Ishikawa (cell line): Measurements from ENCODE around the gene KCNJ9.

Source experiments
- CEBPB ChIP-seq: IDR thresholded peaks from 2 replicates; pipeline ENCODE4 v1.6.1; 2012
- CREB1 ChIP-seq: IDR thresholded peaks from 2 replicates; pipeline ENCODE4 v1.6.1; 2012; ENCODE audit warnings: low read depth
- EGR1 ChIP-seq: IDR thresholded peaks from 2 replicates; pipeline ENCODE4 v1.6.1; 2012
- EP300 ChIP-seq: IDR thresholded peaks from 2 replicates; pipeline ENCODE4 v1.6.1; 2012; ENCODE audit warnings: borderline replicate concordance
- FOXM1 ChIP-seq: IDR thresholded peaks from 2 replicates; pipeline ENCODE4 v1.6.1; 2012; ENCODE audit warnings: low read depth, borderline replicate concordance
- MAX ChIP-seq: IDR thresholded peaks from 2 replicates; pipeline ENCODE4 v1.6.1; 2012
- NFIC ChIP-seq: IDR thresholded peaks from 2 replicates; pipeline ENCODE4 v1.6.1; 2012
- RAD21 ChIP-seq: IDR thresholded peaks from 2 replicates; pipeline ENCODE4 v1.6.1; 2012; ENCODE audit warnings: low read depth
- TAF1 ChIP-seq: IDR thresholded peaks from 2 replicates; pipeline ENCODE4 v1.6.1; 2012; ENCODE audit warnings: low read depth, mild to moderate bottlenecking
- TCF12 ChIP-seq: IDR thresholded peaks from 2 replicates; pipeline ENCODE4 v1.6.1; 2012; ENCODE audit warnings: low read depth
- TEAD4 ChIP-seq: IDR thresholded peaks from 2 replicates; pipeline ENCODE4 v1.6.1; 2012
- YY1 ChIP-seq: IDR thresholded peaks from 2 replicates; pipeline ENCODE4 v1.6.1; 2012; ENCODE audit warnings: low read depth

- no peak for TF ChIP-seq TEAD4
- no peak for TF ChIP-seq EP300
- no peak for TF ChIP-seq TAF1
- TF ChIP-seq FOXM1, result no peak
- TF ChIP-seq CREB1, result no peak
- no peak for TF ChIP-seq RAD21
- TF ChIP-seq CEBPB, result no peak
- no peak for TF ChIP-seq EGR1
- no peak for TF ChIP-seq MAX
- TF ChIP-seq TCF12, result no peak
- TF ChIP-seq NFIC, result no peak
- no peak for TF ChIP-seq YY1
These were observed 42.4 kb downstream of the KCNJ9 start for GRCh38 chr1:160123726-160124125.
